Gastroesophageal sphincter (tissue), 4 donors: Measurements from ENCODE around the gene RAD18. TPM values are rescaled to one million over a fixed set of nuclear protein-coding genes. Genes with fewer than 3 reads are reported as not detected.

Experiments
- ATAC-seq: fragments of 150-250 bp; one replicate; pipeline ENCODE4 v1.9.1; 2016; ENCODE audit warnings: mild to moderate bottlenecking, moderate library complexity
- H3K27ac ChIP-seq, 4 donors: fragments of 200-600 bp; sonication (generic) in 3 of 4; 1 replicate in 3 of 4; 2 replicates in 1 of 4; pipeline ENCODE4 v1.5.1; 2016 to 2019
- H3K27me3 ChIP-seq: fragments of 200-600 bp; sonication (generic); one replicate; pipeline ENCODE4 v1.5.1; 2019
- H3K36me3 ChIP-seq, 2 donors: fragments of 200-600 bp; sonication (generic); one replicate each; pipeline ENCODE4 v1.5.1; 2019; ENCODE audit warnings: control low read depth in 1 of 2
- H3K4me1 ChIP-seq, 3 donors: fragments of 200-600 bp; sonication (generic); 1 replicate in 2 of 3; 2 replicates in 1 of 3; pipeline ENCODE4 v1.5.1; 2016 to 2019; ENCODE audit warnings: control low read depth in 2 of 3
- H3K4me3 ChIP-seq, 2 donors: fragments of 200-600 bp; sonication (generic); one replicate each; pipeline ENCODE4 v1.5.1; 2019; ENCODE audit warnings: mild to moderate bottlenecking in 1 of 2, moderate library complexity in 1 of 2
- H3K9me3 ChIP-seq, 3 donors: fragments of 200-600 bp; sonication (generic); one replicate each; pipeline ENCODE4 v1.5.1; 2017 to 2019; ENCODE audit warnings: control low read depth in 2 of 3
- CTCF ChIP-seq, 4 experiments: fragments of 200-600 bp in 2 of 4; fragments of 450-650 bp in 2 of 4; sonication (generic) in 1 of 4; IDR thresholded peaks; one replicate each; pipeline ENCODE4 v1.5.1; 2017 to 2019; ENCODE audit warnings: antibody characterized with exemption in 4 of 4, mild to moderate bottlenecking in 2 of 4, moderate library complexity in 2 of 4
- EP300 ChIP-seq: sonication (generic); formaldehyde crosslinking; IDR thresholded peaks from one replicate; pipeline ENCODE4 v1.6.1; 2017; ENCODE audit warnings: antibody characterized with exemption, mild to moderate bottlenecking
- POLR2A ChIP-seq, 2 donors: fragments of 450-650 bp; IDR thresholded peaks; one replicate each; pipeline ENCODE4 v1.6.1; 2017; ENCODE audit warnings: antibody characterized with exemption in 2 of 2, mild to moderate bottlenecking in 2 of 2, moderate library complexity in 1 of 2
- POLR2AphosphoS5 ChIP-seq: sonication (generic); formaldehyde crosslinking; IDR thresholded peaks from one replicate; pipeline ENCODE4 v1.6.1; 2017; ENCODE audit warnings: antibody characterized with exemption
- WGBS, 2 donors: methylation state at CpG; one replicate each; pipeline ENCODE4 v1.1.5; 2018; ENCODE audit warnings: low coverage in 1 of 2; 5-methylcytosine and 5-hydroxymethylcytosine counted together
- total RNA-seq, 4 donors: library from RNA; depleted of rRNA; stranded (reverse); fragments of >200 nt; gene quantifications; one replicate each; pipeline ENCODE4 v1.1.0, GENCODE V29; 2016

Gene RAD18
- total RNA-seq, 4 donors from 2014 or later: 5.7 to 7.8 (median 6.6) TPM

- Histone ChIP-seq H3K4me1 (no peaks in the 10 kb centered on the region), H3K4me3 (no peak overlapping the region), H3K27ac (no peak overlapping the region), H3K9me3 (no peaks in the 10 kb centered on the region), H3K36me3 (peaks cover 0 to 23% of the 10 kb centered on the region in 2 donors), H3K27me3 (no peaks in the 10 kb centered on the region)
- WGBS, 2 donors: 43 to 100% methylated on average over 1 of the region's 2 CpGs
- no peak for ATAC-seq
- TF ChIP-seq CTCF (IDR thresholded peaks at IDR 0.05): no peak
- TF ChIP-seq POLR2AphosphoS5: no peak
- no peak for TF ChIP-seq POLR2A (IDR thresholded peaks at IDR 0.05)
- TF ChIP-seq EP300: no peak
Measured at GRCh38 chr3:9007928-9008327, 44.7 kb upstream of the RAD18 start.

- H3K9me3 ChIP-seq: no peaks in the 10 kb centered on the region
- H3K4me1 ChIP-seq: no peaks in the 10 kb centered on the region
- H3K27ac ChIP-seq: no peak overlapping the region
- no peak overlapping the region for H3K4me3 ChIP-seq
- peaks cover 0 to 18% of the 10 kb centered on the region in 2 donors for H3K36me3 ChIP-seq
- no peak for TF ChIP-seq POLR2A (IDR thresholded peaks at IDR 0.05)
- no peak for TF ChIP-seq CTCF (IDR thresholded peaks at IDR 0.05)
- TF ChIP-seq POLR2AphosphoS5: no peak
- no peak for TF ChIP-seq EP300
- 67 to 73% methylated on average over 1 to 2 of the region's 2 CpGs for WGBS, 2 donors
- H3K27me3 ChIP-seq: no peaks in the 10 kb centered on the region
- no peak for ATAC-seq
Measured at GRCh38 chr3:9007213-9007612, 43.9 kb upstream of the RAD18 start.

GRCh38 chr3:9000041-9000440 is 36.8 kb upstream of the RAD18 start:
- no peaks in the 10 kb centered on the region for H3K9me3 ChIP-seq
- H3K36me3 ChIP-seq: no peaks in the 10 kb centered on the region
- no peaks in the 10 kb centered on the region for H3K27me3 ChIP-seq
- no peak overlapping the region for H3K27ac ChIP-seq
- no peak overlapping the region for H3K4me3 ChIP-seq
- H3K4me1 ChIP-seq: peaks cover 0 to 16% (median 0%) of the 10 kb centered on the region in 3 donors
- no peak for ATAC-seq
- TF ChIP-seq EP300 (no peak), POLR2AphosphoS5 (no peak), POLR2A (IDR thresholded peaks at IDR 0.05) (no peak), CTCF (IDR thresholded peaks at IDR 0.05) (no peak)

- Histone ChIP-seq H3K27me3 (no peaks in the 10 kb centered on the region), H3K27ac (peak overlapping the region in 3 of 4 donors; percentile 47 to 60 (median 48))
Measured at GRCh38 chr3:8997151-8997550, 33.9 kb upstream of the RAD18 start.

DNA sequence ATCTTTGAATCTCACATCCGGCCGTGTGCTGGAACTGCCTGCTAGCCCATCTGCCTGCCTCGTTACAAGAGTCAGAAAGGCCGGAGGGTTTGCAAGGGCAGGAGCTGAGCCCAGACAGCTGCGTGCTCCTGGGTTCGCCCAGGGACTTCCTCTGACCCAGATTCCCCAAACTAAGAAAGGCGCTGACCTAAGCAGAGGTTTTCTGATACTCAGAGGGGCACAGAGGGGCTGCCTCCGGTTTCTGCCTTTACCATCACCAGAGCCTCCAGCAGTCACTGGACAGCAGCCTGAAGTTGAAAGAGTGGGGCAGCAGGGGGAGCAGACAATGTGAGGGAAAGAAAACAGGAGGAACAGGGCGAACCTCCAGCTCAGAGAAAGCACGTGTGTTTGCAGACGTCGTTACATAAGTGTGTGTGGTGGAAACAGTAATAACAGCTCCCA is 33.4 kb upstream of the RAD18 start:
- ATAC-seq: peak; percentile 82
- H3K27ac ChIP-seq: peak overlapping the region in 3 of 4 donors; percentile 47 to 60 (median 48)
- no peaks in the 10 kb centered on the region for H3K9me3 ChIP-seq
- H3K27me3 ChIP-seq: no peaks in the 10 kb centered on the region
- TF ChIP-seq CTCF (IDR thresholded peaks at IDR 0.05) (peak in 2 of 4 experiments; percentile 52 to 55), EP300 (no peak)
- 0 to 6% methylated on average over 1 to 4 of the region's 12 CpGs for WGBS, 2 donors
- H3K4me1 ChIP-seq: peaks cover 0 to 16% (median 0%) of the 10 kb centered on the region in 3 donors
- H3K36me3 ChIP-seq: no peaks in the 10 kb centered on the region
- H3K4me3 ChIP-seq: no peak overlapping the region

More at GRCh38 chr3:8997151-8997550, 33.9 kb upstream of the RAD18 start:
- no peak for ATAC-seq
- Histone ChIP-seq H3K4me1 (peaks cover 0 to 16% (median 0%) of the 10 kb centered on the region in 3 donors), H3K36me3 (no peaks in the 10 kb centered on the region), H3K4me3 (no peak overlapping the region), H3K9me3 (no peaks in the 10 kb centered on the region)
- TF ChIP-seq POLR2A (IDR thresholded peaks at IDR 0.05): no peak
- 20 to 58% methylated on average over 1 to 3 of the region's 3 CpGs for WGBS, 2 donors
